Spinal cord (tissue), 10 donors: ENCODE results near the gene AFF2. TPM values are rescaled to one million over a fixed set of nuclear protein-coding genes. Genes with fewer than 3 reads are reported as not detected.

ENCODE experiments used
- DNase-seq, 6 donors: peaks; one replicate each; pipeline versions ENCODE4 v3.0.0 to v3.0.0-alpha.2; 2013 to 2015; ENCODE audit warnings: low spot score in 6 of 6, low read depth in 4 of 6
- H3K27ac ChIP-seq: one replicate; pipeline ENCODE4 v1.5.1; 2013; ENCODE audit warnings: low read depth, low read length, control low read depth
- H3K27me3 ChIP-seq: one replicate; pipeline ENCODE4 v1.6.1; 2013; ENCODE audit warnings: low read length; ENCODE audit not compliant: control insufficient read depth, insufficient read depth
- H3K36me3 ChIP-seq: one replicate; pipeline ENCODE4 v1.6.1; 2013; ENCODE audit warnings: low read length; ENCODE audit not compliant: control insufficient read depth, insufficient read depth
- H3K4me1 ChIP-seq: one replicate; pipeline ENCODE4 v1.6.1; 2013; ENCODE audit warnings: low read length; ENCODE audit not compliant: control insufficient read depth, insufficient read depth
- H3K4me3 ChIP-seq: one replicate; pipeline ENCODE4 v1.5.1; 2013; ENCODE audit warnings: low read depth, low read length, control low read depth
- H3K9me3 ChIP-seq: one replicate; pipeline ENCODE4 v1.6.1; 2013; ENCODE audit warnings: low read length; ENCODE audit not compliant: control insufficient read depth, insufficient read depth
- WGBS: methylation state at CpG from one replicate; pipeline ENCODE4 v1.1.5; 2013; ENCODE audit warnings: missing lambda C conversion rate; ENCODE audit not compliant: insufficient coverage; 5-methylcytosine and 5-hydroxymethylcytosine counted together
- polyA plus RNA-seq, 2 donors: library from polyadenylated mRNA; unstranded; fragments of 120-200 nt; gene quantifications; one replicate each; pipeline ENCODE4 v1.2.1, GENCODE V29; 2013; ENCODE audit not compliant: insufficient read length in 2 of 2
- total RNA-seq, 2 donors: library from RNA; depleted of rRNA in 1 of 2; stranded (reverse); fragments of 120-200 nt in 1 of 2; fragments of >200 nt in 1 of 2; gene quantifications; one replicate each; pipeline versions ENCODE4 v1.2.3 to v1.2.4, GENCODE V29; 2013 to 2014
- donor health status: healthy.

Gene AFF2
- total and polyA plus RNA-seq, 4 donors = 14.5 to 49.8 (median 33.1) TPM

GRCh38 chrX:148542481-148543255, 42.3 kb downstream of the AFF2 start:
- H3K27me3 ChIP-seq = no peaks in the 10 kb centered on the region
- no peak overlapping the region for H3K27ac ChIP-seq
- no peaks in the 10 kb centered on the region for H3K9me3 ChIP-seq
- no peak for DNase-seq
- H3K4me1 ChIP-seq = no peaks in the 10 kb centered on the region
- no peaks in the 10 kb centered on the region for H3K36me3 ChIP-seq
- no peak overlapping the region for H3K4me3 ChIP-seq
- 37% methylated on average over 2 of the region's 5 CpGs for WGBS

GRCh38 chrX:148552775-148553174, 52.4 kb downstream of the AFF2 start:
- H3K4me1 ChIP-seq = no peaks in the 10 kb centered on the region
- no peaks in the 10 kb centered on the region for H3K9me3 ChIP-seq
- WGBS = no CpG with 5 or more reads among the region's 2 CpGs
- no peak overlapping the region for H3K27ac ChIP-seq
- H3K36me3 ChIP-seq = no peaks in the 10 kb centered on the region
- no peak overlapping the region for H3K4me3 ChIP-seq
- DNase-seq = no peak
- no peaks in the 10 kb centered on the region for H3K27me3 ChIP-seq

DNA sequence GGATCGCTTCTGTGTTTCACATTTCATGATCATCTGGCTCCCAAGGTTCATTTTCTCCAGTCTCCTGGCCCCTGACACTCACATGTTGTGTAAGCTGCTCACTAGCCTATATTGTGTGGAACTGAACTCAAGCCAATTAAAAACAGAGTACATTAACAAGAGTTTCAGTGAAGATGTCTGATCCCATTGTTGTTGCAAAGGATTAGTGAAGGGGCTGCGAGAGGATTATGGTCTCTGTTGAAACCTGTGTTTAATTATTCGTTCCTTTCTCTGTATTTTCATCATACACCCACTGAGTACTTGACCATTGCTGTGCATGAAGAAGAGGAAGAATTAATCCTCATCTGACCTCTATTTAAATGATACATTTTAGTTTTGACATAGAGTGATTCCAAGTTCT, 54.7 kb downstream of the AFF2 start:
- no peak overlapping the region for H3K27ac ChIP-seq
- 70% methylated on average over 1 of the region's 3 CpGs for WGBS
- H3K36me3 ChIP-seq = no peaks in the 10 kb centered on the region
- no peak overlapping the region for H3K4me3 ChIP-seq
- no peak for DNase-seq
- H3K4me1 ChIP-seq = no peaks in the 10 kb centered on the region
- no peaks in the 10 kb centered on the region for H3K9me3 ChIP-seq
- no peaks in the 10 kb centered on the region for H3K27me3 ChIP-seq

- Histone ChIP-seq H3K36me3 (no peaks in the 10 kb centered on the region), H3K27ac (no peak overlapping the region), H3K9me3 (no peaks in the 10 kb centered on the region), H3K27me3 (no peaks in the 10 kb centered on the region), H3K4me3 (no peak overlapping the region), H3K4me1 (no peaks in the 10 kb centered on the region)
- no CpG with 5 or more reads among the region's 6 CpGs for WGBS
- DNase-seq = peak in 2 of 6 donors; percentile 5 to 22
Measured at GRCh38 chrX:148555571-148556243, 55.3 kb downstream of the AFF2 start.

DNA sequence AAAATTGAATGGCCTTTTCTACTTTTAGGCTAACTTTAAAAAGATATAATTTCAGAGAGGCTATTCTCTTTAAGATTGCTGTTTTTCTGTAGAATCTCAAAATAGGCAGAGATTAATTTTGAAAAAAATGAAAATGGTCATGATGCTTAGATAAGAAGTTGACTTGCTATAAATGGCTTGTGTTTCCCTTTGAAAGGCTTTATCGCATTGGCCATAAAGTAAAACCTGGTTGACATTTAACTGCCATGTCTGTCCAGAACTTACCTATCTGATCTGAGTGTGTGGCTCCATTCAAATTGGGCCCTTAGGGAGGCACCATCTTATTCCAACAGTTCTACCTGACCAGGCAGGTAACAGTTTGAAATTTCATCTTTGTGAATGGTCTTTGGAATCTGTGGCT, 56.1 kb downstream of the AFF2 start:
- no peaks in the 10 kb centered on the region for H3K27me3 ChIP-seq
- no peak overlapping the region for H3K27ac ChIP-seq
- DNase-seq = no peak
- no peaks in the 10 kb centered on the region for H3K9me3 ChIP-seq
- 75% methylated on average over 1 of the region's 1 CpG for WGBS
- no peaks in the 10 kb centered on the region for H3K36me3 ChIP-seq
- no peaks in the 10 kb centered on the region for H3K4me1 ChIP-seq
- H3K4me3 ChIP-seq = no peak overlapping the region

DNA sequence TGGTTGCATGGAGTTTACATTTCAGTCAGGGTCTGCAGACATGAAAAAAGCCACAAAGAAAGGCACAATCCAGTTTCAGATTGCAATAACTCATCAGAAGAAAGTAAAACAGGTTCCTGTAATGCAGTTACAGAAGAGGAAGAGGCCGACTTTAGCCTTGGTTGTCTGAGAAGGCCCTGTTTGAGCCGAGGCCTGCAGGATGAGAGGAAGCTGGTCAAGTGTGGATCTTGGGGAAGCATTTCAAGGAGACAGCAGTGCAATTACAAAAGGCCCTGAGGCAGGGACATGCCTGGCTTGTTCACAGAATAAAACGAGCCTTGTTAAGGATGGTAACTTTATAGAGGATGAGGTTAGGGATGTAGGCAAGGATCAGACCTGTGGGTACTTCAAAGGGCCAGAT, 62.4 kb downstream of the AFF2 start:
- Histone ChIP-seq H3K36me3 (no peaks in the 10 kb centered on the region), H3K4me3 (no peak overlapping the region), H3K27ac (no peak overlapping the region), H3K27me3 (no peaks in the 10 kb centered on the region), H3K4me1 (no peaks in the 10 kb centered on the region), H3K9me3 (no peaks in the 10 kb centered on the region)
- 58% methylated on average over 3 of the region's 3 CpGs for WGBS
- no peak for DNase-seq

- DNase-seq = peak in 1 of 6 donors; percentile 25
- H3K4me3 ChIP-seq = no peak overlapping the region
- no peak overlapping the region for H3K27ac ChIP-seq
- no peaks in the 10 kb centered on the region for H3K27me3 ChIP-seq
- 33% methylated on average over 1 of the region's 3 CpGs for WGBS
- H3K4me1 ChIP-seq = no peaks in the 10 kb centered on the region
- H3K36me3 ChIP-seq = no peaks in the 10 kb centered on the region
- H3K9me3 ChIP-seq = no peaks in the 10 kb centered on the region
Measured at GRCh38 chrX:148567229-148567628, 66.8 kb downstream of the AFF2 start.

DNA sequence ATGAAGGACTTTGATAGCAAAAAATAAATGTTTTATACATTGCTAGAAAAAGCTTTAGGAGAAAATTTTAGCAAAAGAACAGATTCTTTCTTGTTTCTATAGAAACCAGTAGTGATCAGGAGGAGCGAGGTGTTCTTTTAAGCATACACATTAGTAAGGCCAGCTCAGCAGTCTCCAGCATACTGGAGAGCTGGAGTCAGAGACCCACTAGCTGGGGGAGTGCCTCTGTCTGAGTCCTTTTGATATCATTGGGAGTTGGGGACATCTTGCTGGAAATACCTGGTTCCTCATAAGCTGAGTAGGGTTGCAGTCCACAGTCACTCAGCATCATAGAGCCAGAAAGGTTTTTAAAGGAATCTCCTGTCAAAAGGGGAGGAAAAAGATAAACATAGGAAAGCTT, 67.4 kb downstream of the AFF2 start:
- no peaks in the 10 kb centered on the region for H3K27me3 ChIP-seq
- no peak overlapping the region for H3K27ac ChIP-seq
- H3K9me3 ChIP-seq = no peaks in the 10 kb centered on the region
- no peaks in the 10 kb centered on the region for H3K4me1 ChIP-seq
- H3K36me3 ChIP-seq = no peaks in the 10 kb centered on the region
- peak in 1 of 6 donors; percentile 4 for DNase-seq
- H3K4me3 ChIP-seq = no peak overlapping the region
- WGBS = no CpG with 5 or more reads among the region's 1 CpG

DNA sequence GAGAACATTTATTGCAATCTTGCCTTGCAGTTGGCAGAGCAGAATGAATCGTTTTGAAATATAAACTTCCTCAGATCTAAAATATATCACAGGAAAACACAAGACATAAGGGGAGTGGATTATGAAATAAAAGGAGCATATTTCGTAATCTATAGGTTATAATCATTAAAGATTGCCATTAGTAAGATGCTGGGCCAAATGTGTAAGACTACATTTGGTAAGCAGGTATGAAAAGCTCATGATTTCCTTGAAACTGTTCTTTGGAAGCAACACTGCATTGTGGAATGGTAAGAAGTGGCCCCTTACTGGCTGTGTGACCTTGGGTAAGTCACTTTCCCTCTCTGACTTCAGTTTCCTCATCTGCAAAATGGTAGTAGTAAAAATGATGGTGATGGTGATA, 68.3 kb downstream of the AFF2 start:
- Histone ChIP-seq H3K9me3 (no peaks in the 10 kb centered on the region), H3K27me3 (no peaks in the 10 kb centered on the region), H3K27ac (no peak overlapping the region), H3K4me3 (no peak overlapping the region), H3K4me1 (no peaks in the 10 kb centered on the region), H3K36me3 (no peaks in the 10 kb centered on the region)
- DNase-seq = no peak
- no CpG with 5 or more reads among the region's 2 CpGs for WGBS

- Histone ChIP-seq H3K36me3 (no peaks in the 10 kb centered on the region), H3K4me3 (no peak overlapping the region), H3K27ac (no peak overlapping the region), H3K4me1 (no peaks in the 10 kb centered on the region), H3K9me3 (no peaks in the 10 kb centered on the region), H3K27me3 (no peaks in the 10 kb centered on the region)
- WGBS = no CpG with 5 or more reads among the region's 4 CpGs
- no peak for DNase-seq
Measured at GRCh38 chrX:148572337-148572736, 71.9 kb downstream of the AFF2 start.
